ENCODE data around the gene STX17. TPM values are rescaled to one million over a fixed set of nuclear protein-coding genes. Genes with fewer than 3 reads are reported as not detected.

The STX17 gene
- total RNA-seq, 2 donors from 2014 or later, result 20.1 to 26.4 TPM

DNA sequence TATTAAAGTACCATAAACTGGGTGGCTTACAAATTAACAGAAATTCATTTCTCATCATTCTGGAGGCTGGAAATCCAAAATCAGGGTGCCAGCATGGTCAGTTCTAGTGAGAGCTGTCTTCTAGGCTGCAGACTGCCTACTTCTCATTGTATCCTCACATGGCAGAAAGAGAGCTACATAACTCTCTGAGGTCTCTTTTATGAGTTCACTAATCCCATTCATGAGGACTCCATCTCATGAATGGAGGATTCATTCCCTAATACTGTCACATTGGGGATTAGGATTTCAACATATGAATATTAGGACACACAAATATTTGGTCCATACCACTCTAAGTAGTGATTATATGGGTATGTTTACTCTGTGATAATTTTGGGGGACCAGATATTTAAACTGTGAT lies 108.4 kb downstream of the STX17 start:
- no peak overlapping the region for H3K4me3 Mint-ChIP-seq

DNA sequence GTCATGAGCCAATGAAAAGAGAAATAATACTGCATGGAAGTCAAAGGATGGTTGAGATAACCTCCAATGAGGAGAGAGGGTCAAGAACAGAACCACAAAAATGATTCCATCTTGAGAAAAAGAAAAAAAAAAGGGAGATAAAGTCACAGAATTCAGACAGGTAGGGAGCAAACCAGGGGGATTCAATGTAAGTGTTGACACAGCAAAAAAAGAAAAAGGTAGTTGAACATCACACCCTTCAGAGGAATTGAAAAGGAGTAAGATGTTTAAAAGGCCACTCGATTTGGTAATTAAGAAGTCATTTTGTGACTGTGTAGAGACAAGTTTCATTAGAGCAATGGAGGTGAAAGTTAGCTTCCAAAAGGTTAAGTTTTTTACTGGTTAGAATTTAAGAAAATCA lies 113.1 kb downstream of the STX17 start:
- peaks cover 90% of the 10 kb centered on the region for H3K36me3 Mint-ChIP-seq (ENCODE audit: low read depth)
- no peak overlapping the region for H3K4me3 Mint-ChIP-seq
- H3K27ac Mint-ChIP-seq, result peak overlapping the region; percentile 31
- H3K9me3 Mint-ChIP-seq, result no peaks in the 10 kb centered on the region
- H3K4me1 Mint-ChIP-seq, result no peaks in the 10 kb centered on the region
- H3K27me3 Mint-ChIP-seq, result no peaks in the 10 kb centered on the region
- ATAC-seq (replicated peaks), result no peak

More for the DNA sequence above, 108.4 kb downstream of the STX17 start:
- Mint-ChIP-seq H3K36me3 (ENCODE audit: low read depth) (peaks cover 84% of the 10 kb centered on the region), H3K27ac (no peak overlapping the region), H3K27me3 (no peaks in the 10 kb centered on the region), H3K4me1 (peaks cover under 1% of the 10 kb centered on the region), H3K9me3 (no peaks in the 10 kb centered on the region)
- ATAC-seq (replicated peaks), result no peak

Other genes starting within 250 kb of the STX17 start
- gene NR4A3, start 84.8 kb upstream of the STX17 start, total RNA-seq, result 10 to 100 TPM in 1 of 2 donors, 1 to 10 TPM in 1; 4.8 to 42.0 TPM
- gene ERP44, start 192.3 kb downstream of the STX17 start, total RNA-seq, result 10 to 100 TPM; 11.1 to 13.9 TPM
- gene INVS, start 192.6 kb downstream of the STX17 start, total RNA-seq, result 10 to 100 TPM; 15.3 to 17.7 TPM